Dedifferentiated amniotic fluid mesenchymal stem cell (primary cell): Measurements from ENCODE around the gene FEM1B.

Source experiments
- DNase-seq: peaks from one replicate; pipeline ENCODE4 v3.0.0-alpha.2; 2016; ENCODE audit errors: extremely low spot score

Gene FEM1B

GRCh38 chr15:68259883-68260282, 17.7 kb upstream of the FEM1B start:
- DNase-seq = no peak

- DNase-seq = no peak
Measured at GRCh38 chr15:68261241-68261640, 16.3 kb upstream of the FEM1B start.

GRCh38 chr15:68261980-68262379, 15.6 kb upstream of the FEM1B start:
- no peak for DNase-seq

- no peak for DNase-seq
Measured at GRCh38 chr15:68262514-68263356, 14.8 kb upstream of the FEM1B start.

- no peak for DNase-seq
Measured at GRCh38 chr15:68264282-68264681, 13.3 kb upstream of the FEM1B start.

GRCh38 chr15:68265081-68265480, 12.5 kb upstream of the FEM1B start:
- no peak for DNase-seq

GRCh38 chr15:68265674-68266073, 11.9 kb upstream of the FEM1B start:
- no peak for DNase-seq

- DNase-seq = no peak
Measured at GRCh38 chr15:68268405-68268804, 9.1 kb upstream of the FEM1B start.

- DNase-seq = peak; percentile 52
Measured at GRCh38 chr15:68271854-68272471, 5.6 kb upstream of the FEM1B start.

- no peak for DNase-seq
Measured at GRCh38 chr15:68272721-68273271, 4.7 kb upstream of the FEM1B start.

GRCh38 chr15:68274201-68274848, 3.2 kb upstream of the FEM1B start:
- DNase-seq = no peak

GRCh38 chr15:68275165-68275746, 2.3 kb upstream of the FEM1B start:
- no peak for DNase-seq

- DNase-seq = no peak
Measured at GRCh38 chr15:68276668-68277067, 877 bp upstream of the FEM1B start.

GRCh38 chr15:68277131-68277602, 378 bp upstream of the FEM1B start:
- DNase-seq = no peak

- no peak for DNase-seq
Measured at GRCh38 chr15:68278345-68278594, 725 bp downstream of the FEM1B start.

GRCh38 chr15:68278595-68279405, 1.3 kb downstream of the FEM1B start:
- peak; percentile 46 for DNase-seq

- no peak for DNase-seq
Measured at GRCh38 chr15:68279779-68280753, 2.5 kb downstream of the FEM1B start.

GRCh38 chr15:68281008-68281407, 3.5 kb downstream of the FEM1B start:
- DNase-seq = no peak

- no peak for DNase-seq
Measured at GRCh38 chr15:68283401-68283800, 5.9 kb downstream of the FEM1B start.

GRCh38 chr15:68284616-68285258, 7.2 kb downstream of the FEM1B start:
- no peak for DNase-seq
